ENCODE data around the gene PCDHGA11.
"Not testable (repeated sequence)": the region's sequence is repeated elsewhere in the genome, so short reads cannot be mapped to it uniquely, and the experiment has no call there.

Gene PCDHGA11

GRCh38 chr5:141420855-141421488, at the start of gene PCDHGA11:
Gene PCDHGA11, plus strand, starts transcription at chr5:141421051. Its CDS starts 177 bp downstream, at chr5:141421228.
- peak; percentile 41 for TF ChIP-seq CTCF (IDR thresholded peaks at IDR 0.05; ENCODE audit: low read depth, low read length)
- peak; percentile 22 for DNase-seq (ENCODE audit: extremely low read depth, low read depth)

- no peak for DNase-seq (ENCODE audit: extremely low read depth, low read depth)
- no peak for TF ChIP-seq CTCF (IDR thresholded peaks at IDR 0.05; ENCODE audit: low read depth, low read length)
Observed at GRCh38 chr5:141371572-141372475, 49.0 kb upstream of the PCDHGA11 start.

GRCh38 chr5:141373673-141374317, 47.1 kb upstream of the PCDHGA11 start, which contains the start of gene PCDHGA6:
Gene PCDHGA6, plus strand, starts transcription at chr5:141373891. Its CDS starts 193 bp downstream, at chr5:141374084.
- no peak for DNase-seq (ENCODE audit: extremely low read depth, low read depth)
- TF ChIP-seq CTCF (IDR thresholded peaks at IDR 0.05; ENCODE audit: low read depth, low read length) = peak; percentile 40

- no peak for TF ChIP-seq CTCF (IDR thresholded peaks at IDR 0.05; ENCODE audit: low read depth, low read length)
- no peak for DNase-seq (ENCODE audit: extremely low read depth, low read depth)
Observed at GRCh38 chr5:141374627-141375026, 46.2 kb upstream of the PCDHGA11 start.

GRCh38 chr5:141375444-141376155, 45.3 kb upstream of the PCDHGA11 start:
- not testable (repeated sequence) for DNase-seq (ENCODE audit: extremely low read depth, low read depth)

GRCh38 chr5:141382469-141383294, 38.2 kb upstream of the PCDHGA11 start, which contains the start of gene PCDHGA7:
Gene PCDHGA7, plus strand, starts transcription at chr5:141382742. Its CDS starts 158 bp downstream, at chr5:141382900.
- TF ChIP-seq CTCF (IDR thresholded peaks at IDR 0.05; ENCODE audit: low read depth, low read length) = peak; percentile 32
- DNase-seq (ENCODE audit: extremely low read depth, low read depth) = no peak

All from AG09319 (cell line).